ENCODE measurements around the gene AUTS2. TPM values are rescaled to one million over a fixed set of nuclear protein-coding genes. Genes with fewer than 3 reads are reported as not detected.

AUTS2 gene
- total and polyA plus RNA-seq, 2 experiments from 2014 or later = 32.0 to 91.0 TPM

DNA sequence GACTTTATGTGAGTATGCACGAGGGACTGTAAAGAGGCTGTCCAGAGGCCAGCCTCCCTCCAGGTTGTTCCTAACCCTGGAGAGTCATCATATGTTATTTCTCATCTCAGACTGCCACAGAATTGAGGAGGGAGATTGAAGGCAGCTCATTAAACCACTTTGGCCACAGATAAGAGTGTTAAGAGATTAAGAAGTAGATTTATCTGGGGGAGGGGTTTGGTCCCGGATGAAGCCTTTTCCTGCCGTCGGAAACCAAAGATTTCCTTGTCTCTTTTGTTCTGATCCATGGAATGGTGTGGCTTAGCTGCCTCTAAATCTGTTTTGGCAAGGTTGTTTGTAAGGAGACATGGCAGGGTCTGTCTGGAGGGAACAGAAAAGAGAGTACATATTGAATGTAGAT, 338.8 kb downstream of the AUTS2 start (continued):
- TF ChIP-seq, protein P1, sequence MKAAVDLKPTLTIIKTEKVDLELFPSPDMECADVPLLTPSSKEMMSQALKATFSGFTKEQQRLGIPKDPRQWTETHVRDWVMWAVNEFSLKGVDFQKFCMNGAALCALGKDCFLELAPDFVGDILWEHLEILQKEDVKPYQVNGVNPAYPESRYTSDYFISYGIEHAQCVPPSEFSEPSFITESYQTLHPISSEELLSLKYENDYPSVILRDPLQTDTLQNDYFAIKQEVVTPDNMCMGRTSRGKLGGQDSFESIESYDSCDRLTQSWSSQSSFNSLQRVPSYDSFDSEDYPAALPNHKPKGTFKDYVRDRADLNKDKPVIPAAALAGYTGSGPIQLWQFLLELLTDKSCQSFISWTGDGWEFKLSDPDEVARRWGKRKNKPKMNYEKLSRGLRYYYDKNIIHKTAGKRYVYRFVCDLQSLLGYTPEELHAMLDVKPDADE (IDR thresholded peaks at IDR 0.05) = no peak

DNA sequence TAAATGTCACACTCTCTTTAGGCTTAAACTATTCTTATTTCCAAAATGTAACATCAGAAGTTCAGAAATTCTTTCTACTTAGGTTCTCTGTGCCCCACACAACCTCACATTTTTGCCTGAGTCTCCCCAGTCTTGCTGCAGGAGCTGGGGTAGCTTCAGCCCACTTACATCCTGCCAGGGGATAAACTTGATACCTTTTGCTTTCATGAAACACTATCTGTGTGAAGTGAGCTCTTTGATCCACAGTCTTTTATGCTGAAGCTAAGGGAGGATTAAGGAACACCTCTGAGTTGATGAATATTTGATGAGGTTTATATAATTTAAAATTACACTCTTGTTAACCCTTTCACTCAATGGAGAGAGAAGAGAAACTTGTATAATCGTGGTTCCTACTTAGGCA, 341.0 kb downstream of the AUTS2 start:
- no peaks in the 10 kb centered on the region for H3K36me3 ChIP-seq (ENCODE audit: insufficient read depth)
- no peaks in the 10 kb centered on the region for H4K20me1 ChIP-seq (replicated peaks; ENCODE audit: insufficient read depth)
- H3K27me3 ChIP-seq (ENCODE audit: insufficient read depth) = no peaks in the 10 kb centered on the region
- peaks cover 3% of the 10 kb centered on the region for H3K4me1 ChIP-seq (ENCODE audit: insufficient read depth)
- H3K4me2 ChIP-seq = no peak overlapping the region
- H3K4me3 Mint-ChIP-seq = no peak overlapping the region
- no peak overlapping the region for H3K27ac Mint-ChIP-seq
- DNase-seq (ENCODE audit: low spot score) (no peak), ATAC-seq (no peak)
- H3K27ac ChIP-seq (ENCODE audit: low read depth) = no peak overlapping the region
- H3K4me1 Mint-ChIP-seq = peaks cover 1% of the 10 kb centered on the region; the same call in 2 of the 3 replicates
- no peaks in the 10 kb centered on the region for H3K9me3 Mint-ChIP-seq
- H3K27me3 Mint-ChIP-seq (ENCODE audit: insufficient read depth, low read depth, poor library complexity) = no peaks in the 10 kb centered on the region
- 0 out of 2 replicates have a peak, but pooled peaks cover 3% of the 10 kb centered on the region for H3K9me2 ChIP-seq (ENCODE audit: insufficient read depth)
- no peaks in the 10 kb centered on the region for H3K79me2 ChIP-seq (replicated peaks; ENCODE audit: insufficient read depth)
- H3F3A ChIP-seq (replicated peaks; ENCODE audit: low read depth) = no peaks in the 10 kb centered on the region
- no peaks in the 10 kb centered on the region for H3K36me3 Mint-ChIP-seq (ENCODE audit: low read depth)
- TF ChIP-seq, protein P2, sequence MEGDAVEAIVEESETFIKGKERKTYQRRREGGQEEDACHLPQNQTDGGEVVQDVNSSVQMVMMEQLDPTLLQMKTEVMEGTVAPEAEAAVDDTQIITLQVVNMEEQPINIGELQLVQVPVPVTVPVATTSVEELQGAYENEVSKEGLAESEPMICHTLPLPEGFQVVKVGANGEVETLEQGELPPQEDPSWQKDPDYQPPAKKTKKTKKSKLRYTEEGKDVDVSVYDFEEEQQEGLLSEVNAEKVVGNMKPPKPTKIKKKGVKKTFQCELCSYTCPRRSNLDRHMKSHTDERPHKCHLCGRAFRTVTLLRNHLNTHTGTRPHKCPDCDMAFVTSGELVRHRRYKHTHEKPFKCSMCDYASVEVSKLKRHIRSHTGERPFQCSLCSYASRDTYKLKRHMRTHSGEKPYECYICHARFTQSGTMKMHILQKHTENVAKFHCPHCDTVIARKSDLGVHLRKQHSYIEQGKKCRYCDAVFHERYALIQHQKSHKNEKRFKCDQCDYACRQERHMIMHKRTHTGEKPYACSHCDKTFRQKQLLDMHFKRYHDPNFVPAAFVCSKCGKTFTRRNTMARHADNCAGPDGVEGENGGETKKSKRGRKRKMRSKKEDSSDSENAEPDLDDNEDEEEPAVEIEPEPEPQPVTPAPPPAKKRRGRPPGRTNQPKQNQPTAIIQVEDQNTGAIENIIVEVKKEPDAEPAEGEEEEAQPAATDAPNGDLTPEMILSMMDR (conservative IDR thresholded peaks at IDR 0.05; ENCODE audit: low read depth in 2 of 2) = no peak
- TF ChIP-seq ZNF114 (CRISPR knock-in tag; IDR thresholded peaks at IDR 0.05) (no peak), CREB1 (CRISPR knock-in tag; IDR thresholded peaks at IDR 0.05; ENCODE audit: low read depth) (no peak), EZH2 (IDR thresholded peaks at IDR 0.05; ENCODE audit: low read depth, unreplicated experiment) (no peak), STAT1 (IDR thresholded peaks at IDR 0.05; ENCODE audit: unreplicated experiment) (no peak), JUNB (IDR thresholded peaks at IDR 0.05; ENCODE audit: unreplicated experiment) (no peak), POLR2AphosphoS5 (IDR thresholded peaks at IDR 0.05; ENCODE audit: low read depth) (no peak), NANOG (IDR thresholded peaks at IDR 0.05; ENCODE audit: borderline replicate concordance) (no peak), EZH2phosphoT487 (IDR thresholded peaks at IDR 0.05; ENCODE audit: unreplicated experiment) (no peak)
- H3K4me3 ChIP-seq = no peak overlapping the region
- no peak overlapping the region for H2AFZ ChIP-seq

DNA sequence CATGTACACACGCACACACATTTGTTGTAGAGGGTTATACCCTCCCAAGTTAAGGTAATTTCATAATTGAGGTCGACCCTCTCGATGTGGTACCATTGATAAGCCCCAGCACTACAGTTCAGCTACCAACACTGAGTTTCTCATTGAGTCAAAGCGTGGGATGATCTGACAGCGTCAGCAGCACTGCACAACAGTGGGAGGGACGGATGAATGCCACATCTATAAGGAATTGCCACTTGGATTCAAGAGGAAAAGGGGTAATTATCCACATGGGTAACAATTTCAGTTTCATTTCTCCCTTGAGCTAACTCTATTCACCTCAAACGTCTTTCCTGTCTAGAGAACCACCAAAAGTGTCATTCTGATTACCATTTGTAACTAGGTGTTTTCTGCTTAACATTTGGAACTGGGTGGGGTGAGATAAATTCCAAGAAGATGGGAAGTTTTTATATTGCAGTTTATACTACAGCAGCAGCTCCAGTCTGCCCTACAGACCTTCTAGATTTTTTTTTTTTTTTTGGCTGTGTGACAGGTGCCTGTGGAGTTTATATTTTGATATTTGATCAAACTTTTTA, 342.9 kb downstream of the AUTS2 start:
- Mint-ChIP-seq H3K36me3 (ENCODE audit: low read depth) (no peaks in the 10 kb centered on the region), H3K27ac (no peak overlapping the region), H3K27me3 (ENCODE audit: insufficient read depth, low read depth, poor library complexity) (peaks cover 2% of the 10 kb centered on the region), H3K9me3 (no peaks in the 10 kb centered on the region), H3K4me1 (peaks cover 7% of the 10 kb centered on the region), H3K4me3 (no peak overlapping the region)
- Histone ChIP-seq H3K4me2 (no peak overlapping the region), H4K20me1 (replicated peaks; ENCODE audit: insufficient read depth) (no peaks in the 10 kb centered on the region), H3K27me3 (ENCODE audit: insufficient read depth) (no peaks in the 10 kb centered on the region), H3K79me2 (replicated peaks; ENCODE audit: insufficient read depth) (no peaks in the 10 kb centered on the region), H3K4me1 (ENCODE audit: insufficient read depth) (peaks cover 9% of the 10 kb centered on the region), H3K27ac (ENCODE audit: low read depth) (no peak overlapping the region), H3F3A (replicated peaks; ENCODE audit: low read depth) (no peaks in the 10 kb centered on the region), H3K9me2 (ENCODE audit: insufficient read depth) (0 out of 2 replicates have a peak, but pooled peaks cover 3% of the 10 kb centered on the region), H3K36me3 (ENCODE audit: insufficient read depth) (no peaks in the 10 kb centered on the region), H3K4me3 (no peak overlapping the region), H2AFZ (no peak overlapping the region)
- ATAC-seq = no peak
- DNase-seq (ENCODE audit: low spot score) = no peak
- TF ChIP-seq EZH2phosphoT487 (IDR thresholded peaks at IDR 0.05; ENCODE audit: unreplicated experiment) (no peak), POLR2AphosphoS5 (IDR thresholded peaks at IDR 0.05; ENCODE audit: low read depth) (no peak), NANOG (IDR thresholded peaks at IDR 0.05; ENCODE audit: borderline replicate concordance) (no peak), STAT1 (IDR thresholded peaks at IDR 0.05; ENCODE audit: unreplicated experiment) (no peak), CREB1 (CRISPR knock-in tag; IDR thresholded peaks at IDR 0.05; ENCODE audit: low read depth) (no peak), EZH2 (IDR thresholded peaks at IDR 0.05; ENCODE audit: low read depth, unreplicated experiment) (no peak)
- TF ChIP-seq, protein P1 (IDR thresholded peaks at IDR 0.05) = no peak
- TF ChIP-seq, protein P3, sequence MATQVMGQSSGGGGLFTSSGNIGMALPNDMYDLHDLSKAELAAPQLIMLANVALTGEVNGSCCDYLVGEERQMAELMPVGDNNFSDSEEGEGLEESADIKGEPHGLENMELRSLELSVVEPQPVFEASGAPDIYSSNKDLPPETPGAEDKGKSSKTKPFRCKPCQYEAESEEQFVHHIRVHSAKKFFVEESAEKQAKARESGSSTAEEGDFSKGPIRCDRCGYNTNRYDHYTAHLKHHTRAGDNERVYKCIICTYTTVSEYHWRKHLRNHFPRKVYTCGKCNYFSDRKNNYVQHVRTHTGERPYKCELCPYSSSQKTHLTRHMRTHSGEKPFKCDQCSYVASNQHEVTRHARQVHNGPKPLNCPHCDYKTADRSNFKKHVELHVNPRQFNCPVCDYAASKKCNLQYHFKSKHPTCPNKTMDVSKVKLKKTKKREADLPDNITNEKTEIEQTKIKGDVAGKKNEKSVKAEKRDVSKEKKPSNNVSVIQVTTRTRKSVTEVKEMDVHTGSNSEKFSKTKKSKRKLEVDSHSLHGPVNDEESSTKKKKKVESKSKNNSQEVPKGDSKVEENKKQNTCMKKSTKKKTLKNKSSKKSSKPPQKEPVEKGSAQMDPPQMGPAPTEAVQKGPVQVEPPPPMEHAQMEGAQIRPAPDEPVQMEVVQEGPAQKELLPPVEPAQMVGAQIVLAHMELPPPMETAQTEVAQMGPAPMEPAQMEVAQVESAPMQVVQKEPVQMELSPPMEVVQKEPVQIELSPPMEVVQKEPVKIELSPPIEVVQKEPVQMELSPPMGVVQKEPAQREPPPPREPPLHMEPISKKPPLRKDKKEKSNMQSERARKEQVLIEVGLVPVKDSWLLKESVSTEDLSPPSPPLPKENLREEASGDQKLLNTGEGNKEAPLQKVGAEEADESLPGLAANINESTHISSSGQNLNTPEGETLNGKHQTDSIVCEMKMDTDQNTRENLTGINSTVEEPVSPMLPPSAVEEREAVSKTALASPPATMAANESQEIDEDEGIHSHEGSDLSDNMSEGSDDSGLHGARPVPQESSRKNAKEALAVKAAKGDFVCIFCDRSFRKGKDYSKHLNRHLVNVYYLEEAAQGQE (IDR thresholded peaks at IDR 0.05; ENCODE audit: unreplicated experiment) = no peak
- TF ChIP-seq, protein P2 (conservative IDR thresholded peaks at IDR 0.05; ENCODE audit: low read depth in 2 of 2) = no peak

Data from GM23338 (cell line).